CD4-positive, alpha-beta T cell treated with Interleukin-21 for 1 hour (primary cell): ENCODE measurements around the gene HOXA10.
A peak's percentile ranks its signal among the peaks of the same experiment; 100 is the strongest.

Experiments
- DNase-seq: peaks from one replicate; pipeline ENCODE4 v3.0.0-alpha.2; 2020

Gene HOXA10

GRCh38 chr7:27165089-27165995 lies 8.8 kb downstream of the HOXA10 start, which contains the start of gene HOXA9:
TSS of gene HOXA9 (minus strand) at chr7:27165537. CDS start at chr7:27165457, 80 bp downstream.
- peak; percentile 36 for DNase-seq

DNA sequence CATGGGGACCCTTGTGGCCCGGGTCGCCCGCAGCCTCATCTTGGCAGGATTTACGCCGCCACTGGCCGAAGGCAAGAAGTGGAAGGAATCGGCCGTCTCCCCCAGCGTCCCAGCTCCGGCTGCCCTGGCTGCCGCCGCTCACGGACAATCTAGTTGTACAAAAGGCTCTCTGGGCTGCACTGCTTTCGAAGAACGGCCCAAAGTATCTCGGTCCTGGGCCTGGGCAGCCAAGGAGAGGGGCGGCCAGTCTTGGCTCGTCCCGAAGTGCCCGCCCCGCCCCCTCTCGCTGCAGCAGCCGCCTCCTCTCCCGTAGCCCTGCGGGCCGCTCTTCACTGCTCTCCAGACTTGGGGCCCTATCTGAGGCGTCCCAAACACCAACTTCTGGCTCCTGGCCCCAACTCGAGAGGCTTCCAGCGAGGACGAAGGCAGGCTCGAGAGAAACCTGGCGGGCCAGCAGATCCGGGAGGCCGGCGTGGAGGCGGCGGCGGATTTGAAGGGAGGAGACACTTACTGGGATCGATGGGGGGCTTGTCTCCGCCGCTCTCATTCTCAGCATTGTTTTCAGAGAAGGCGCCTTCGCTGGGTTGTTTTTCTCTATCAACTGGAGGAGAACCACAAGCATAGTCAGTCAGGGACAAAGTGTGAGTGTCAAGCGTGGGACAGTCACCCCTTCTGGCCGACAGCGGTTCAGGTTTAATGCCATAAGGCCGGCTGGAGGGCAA lies 9.6 kb downstream of the HOXA10 start:
- DNase-seq, result no peak

- no peak for DNase-seq
These were observed 10.1 kb downstream of the HOXA10 start for GRCh38 chr7:27164045-27164366.

- no peak for DNase-seq
These were observed 10.7 kb downstream of the HOXA10 start for GRCh38 chr7:27163288-27164044.

DNA sequence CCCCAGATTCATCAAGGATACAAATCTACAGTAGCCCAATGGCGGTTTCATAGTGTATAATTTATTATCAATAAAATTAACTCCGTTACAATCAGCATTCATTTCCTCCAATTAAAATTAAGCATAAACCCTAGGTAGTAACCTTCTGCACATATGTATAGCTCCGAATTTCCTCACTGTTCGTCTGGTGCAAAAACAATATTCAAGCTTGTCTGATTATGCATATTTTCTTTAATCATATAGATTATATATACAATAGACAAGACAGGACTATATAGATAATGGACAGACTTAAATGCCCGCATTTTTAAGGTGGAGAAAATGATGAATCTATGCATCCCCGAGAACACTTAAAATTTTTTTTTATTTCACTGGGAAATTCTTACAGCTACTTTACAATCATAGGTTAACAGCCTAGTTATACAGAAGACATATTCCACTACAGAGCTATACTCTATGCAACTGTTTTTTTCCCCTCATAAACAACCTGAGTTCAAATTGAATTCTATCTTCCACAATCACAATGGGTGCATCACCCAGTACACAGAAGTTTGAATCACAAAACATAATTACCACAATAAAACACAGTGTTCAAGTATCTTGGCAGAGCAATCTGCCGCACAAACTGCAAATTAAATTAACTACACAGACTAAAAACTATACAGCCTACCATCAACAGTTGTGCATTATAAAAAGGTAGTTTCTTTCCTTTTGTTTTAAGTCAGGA lies 11.4 kb downstream of the HOXA10 start:
- DNase-seq, result no peak

DNA sequence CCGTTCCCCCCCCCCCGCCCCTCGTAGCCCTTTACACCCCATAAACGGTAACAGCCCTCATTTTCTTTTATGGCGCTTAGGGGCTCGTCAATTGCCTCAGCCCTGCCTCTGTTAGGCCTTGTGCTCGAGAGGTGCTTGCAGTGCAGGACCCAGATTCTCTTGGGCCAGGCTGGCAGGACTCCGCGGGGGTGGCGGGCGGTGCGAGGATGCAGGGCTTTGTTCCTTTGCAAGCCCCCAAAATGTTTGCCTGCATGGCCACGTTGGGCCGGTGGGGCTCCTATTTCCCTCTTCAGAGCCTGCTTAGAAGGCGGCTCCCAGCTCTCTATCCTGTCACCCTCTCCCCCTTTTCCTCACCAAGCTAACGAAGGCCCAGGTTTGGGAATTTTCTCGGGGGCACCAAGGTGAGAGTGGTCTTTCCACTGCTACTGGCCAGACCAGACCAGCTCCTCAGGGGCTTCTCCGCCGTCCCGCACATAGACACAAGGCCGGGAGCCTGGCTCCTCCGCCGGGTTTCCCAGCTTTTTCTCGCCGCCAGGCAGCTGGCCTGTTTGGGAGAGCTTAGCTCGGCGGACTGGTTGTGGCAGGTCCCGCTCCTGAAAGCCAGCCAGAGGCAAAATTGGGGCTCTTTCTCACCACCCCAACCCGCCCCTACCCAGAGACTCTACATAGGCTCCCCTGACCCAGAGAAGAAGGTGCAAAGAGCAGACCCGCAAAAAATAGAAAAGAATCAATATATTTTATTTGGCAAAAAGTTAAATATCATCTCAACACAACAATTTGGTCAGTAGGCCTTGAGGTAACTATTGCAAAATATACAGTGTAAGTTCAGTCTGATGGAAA lies 12.2 kb downstream of the HOXA10 start:
- DNase-seq, result no peak

DNA sequence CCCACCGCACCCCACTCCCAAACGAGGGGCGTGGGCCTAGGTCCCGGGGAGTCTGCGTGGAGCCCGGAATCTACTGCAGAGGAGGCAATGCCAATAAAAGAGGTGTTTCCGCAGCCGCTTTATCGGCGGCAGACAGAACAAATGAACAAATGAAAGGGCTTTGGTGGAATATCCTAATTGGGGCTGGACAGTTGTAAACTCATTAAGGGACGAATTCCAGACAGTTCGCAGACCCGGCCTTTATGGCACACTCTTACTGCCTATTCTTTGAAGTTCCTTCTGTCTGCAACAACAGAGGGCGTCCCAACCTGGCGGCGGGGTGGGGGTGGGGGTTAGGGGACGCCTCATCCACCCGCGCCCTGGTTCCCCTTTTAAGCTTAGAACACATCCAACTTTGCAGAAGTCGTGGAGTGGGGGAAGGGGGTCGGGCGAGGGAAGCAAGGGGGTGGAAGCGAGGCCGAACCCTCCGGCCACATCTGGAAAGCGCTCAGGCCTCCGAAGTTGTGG lies 12.9 kb downstream of the HOXA10 start:
- DNase-seq, result no peak

DNA sequence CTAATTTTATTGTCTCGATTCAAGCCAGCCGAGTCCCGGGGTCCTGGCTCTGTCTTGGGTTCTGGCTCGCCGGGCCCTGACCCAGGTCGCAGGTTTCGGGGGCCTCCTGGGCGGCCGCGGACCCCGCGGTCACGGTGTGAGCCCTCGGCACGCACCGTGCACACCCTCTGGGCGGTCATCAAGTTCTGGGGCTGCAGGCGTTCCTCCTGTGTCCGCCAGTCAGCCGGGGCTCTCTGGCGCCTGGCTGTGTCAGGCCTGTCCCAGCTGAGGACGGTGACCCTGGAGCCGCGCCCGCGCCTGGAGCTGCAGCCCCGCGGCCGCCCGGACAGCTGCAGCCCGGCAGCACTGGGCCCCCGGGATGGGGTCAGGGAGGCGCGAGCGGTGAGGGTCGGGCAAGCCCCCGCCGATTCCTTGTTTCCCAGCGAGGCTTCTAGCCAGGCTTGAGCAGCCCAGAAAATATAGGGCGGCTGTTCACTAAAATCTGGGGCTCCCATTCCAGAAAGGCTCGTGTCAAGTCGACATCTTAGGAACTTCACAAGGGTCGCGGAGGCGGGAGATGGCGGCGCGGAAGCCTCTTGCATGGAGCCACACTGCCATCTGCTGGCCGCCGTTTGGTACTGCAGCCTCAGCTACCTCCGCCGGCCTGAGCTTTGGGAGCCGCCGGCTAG lies 13.4 kb downstream of the HOXA10 start:
- DNase-seq, result peak; percentile 85

DNA sequence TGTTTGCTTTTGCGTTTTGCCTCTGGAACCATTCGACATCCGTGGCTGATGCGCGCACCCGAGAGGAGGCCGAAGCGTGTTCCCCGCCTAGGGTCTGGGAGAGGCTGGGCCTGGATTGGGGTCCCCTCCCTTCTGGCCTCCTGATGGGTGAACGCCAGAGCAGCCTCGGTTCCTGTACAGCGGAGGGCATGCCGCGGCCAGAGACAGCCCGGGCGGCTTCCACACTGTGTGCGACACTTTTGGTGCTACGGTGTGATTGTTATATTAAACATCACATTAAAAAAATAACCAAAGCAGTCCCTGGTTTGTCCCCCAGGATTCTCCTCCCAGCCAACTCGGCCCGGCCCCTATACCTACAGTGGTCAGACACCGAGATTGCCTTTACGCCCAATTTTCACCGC lies 14.0 kb downstream of the HOXA10 start:
- DNase-seq, result no peak

DNA sequence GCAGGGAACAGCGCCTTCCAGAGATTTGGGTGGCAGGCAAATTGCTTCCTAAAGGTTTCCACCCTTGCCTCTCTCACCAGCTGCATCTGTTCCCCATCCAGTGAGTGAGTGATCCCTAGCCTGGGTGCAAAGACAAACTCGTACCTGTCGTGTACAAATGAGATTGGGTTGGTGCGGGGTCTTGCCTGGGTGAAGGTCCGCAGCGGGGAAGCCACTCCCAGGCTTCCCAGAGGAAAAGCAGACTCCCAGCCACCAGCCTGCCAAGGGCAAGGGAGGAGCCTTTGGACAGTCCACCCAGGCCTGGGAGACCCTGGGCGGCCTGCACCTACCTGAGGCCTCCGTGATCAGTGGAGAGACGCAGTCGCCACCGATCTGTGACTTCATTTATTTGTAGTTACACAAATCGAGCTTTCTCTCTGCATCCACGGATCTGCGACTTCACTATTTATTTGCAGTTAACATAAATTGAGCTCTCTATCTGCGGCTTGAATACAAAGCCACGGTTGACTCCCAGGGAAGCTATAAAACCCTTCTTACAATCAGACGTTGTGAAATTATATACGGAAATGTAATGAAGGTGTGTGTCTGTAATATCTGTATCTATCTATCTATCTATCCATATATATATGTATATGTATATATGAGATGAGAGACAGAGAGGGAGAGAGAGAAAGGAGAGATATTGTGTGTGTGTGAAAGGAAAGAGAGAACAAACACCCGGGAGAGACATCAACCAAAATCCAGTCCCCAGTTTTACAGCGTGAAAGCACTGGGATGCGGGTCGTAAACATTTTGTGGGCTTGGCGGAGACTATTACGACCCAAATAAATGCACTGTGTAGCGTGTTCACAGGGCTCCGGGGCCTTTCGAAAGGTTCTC lies 14.6 kb downstream of the HOXA10 start:
- DNase-seq, result no peak

DNA sequence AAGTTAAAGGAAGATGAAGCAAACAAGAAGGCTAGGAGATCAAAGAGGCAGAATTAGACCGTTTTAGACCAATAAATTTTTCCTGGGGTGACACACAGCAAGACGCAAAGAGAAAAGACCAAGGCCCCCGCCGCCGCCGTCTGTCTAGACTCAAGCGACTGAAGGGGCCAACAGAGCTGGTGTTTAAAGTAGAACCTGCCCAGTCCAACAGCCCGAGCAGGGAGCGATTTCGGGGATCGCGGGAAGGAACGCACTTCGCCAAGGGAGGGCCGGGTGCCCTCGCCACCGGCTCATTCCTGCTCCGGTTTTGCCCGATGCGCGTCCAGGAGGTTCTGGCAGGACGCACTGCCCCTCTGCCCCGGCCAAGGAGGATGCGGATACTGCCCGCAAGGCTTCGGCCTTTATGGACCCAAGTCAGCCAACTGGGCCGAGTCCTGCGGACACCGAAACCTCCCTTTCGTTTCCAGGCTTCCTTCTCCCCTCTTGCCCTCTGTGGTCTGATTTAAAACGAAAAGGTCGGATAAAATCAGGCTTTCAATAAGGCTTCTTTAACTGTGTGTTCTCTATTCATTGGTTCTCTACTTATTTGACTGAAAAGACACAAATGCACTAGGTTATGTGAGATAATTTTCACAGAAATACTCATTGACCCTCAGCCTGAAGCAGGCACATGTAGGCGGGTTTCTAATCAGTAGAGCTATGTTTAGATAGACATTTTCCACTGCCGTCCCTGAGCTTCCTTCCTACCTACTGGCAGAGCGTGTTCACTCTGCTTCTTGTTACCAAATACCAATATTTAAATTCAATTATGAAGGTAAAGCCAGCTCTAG lies 15.5 kb downstream of the HOXA10 start:
- no peak for DNase-seq

DNA sequence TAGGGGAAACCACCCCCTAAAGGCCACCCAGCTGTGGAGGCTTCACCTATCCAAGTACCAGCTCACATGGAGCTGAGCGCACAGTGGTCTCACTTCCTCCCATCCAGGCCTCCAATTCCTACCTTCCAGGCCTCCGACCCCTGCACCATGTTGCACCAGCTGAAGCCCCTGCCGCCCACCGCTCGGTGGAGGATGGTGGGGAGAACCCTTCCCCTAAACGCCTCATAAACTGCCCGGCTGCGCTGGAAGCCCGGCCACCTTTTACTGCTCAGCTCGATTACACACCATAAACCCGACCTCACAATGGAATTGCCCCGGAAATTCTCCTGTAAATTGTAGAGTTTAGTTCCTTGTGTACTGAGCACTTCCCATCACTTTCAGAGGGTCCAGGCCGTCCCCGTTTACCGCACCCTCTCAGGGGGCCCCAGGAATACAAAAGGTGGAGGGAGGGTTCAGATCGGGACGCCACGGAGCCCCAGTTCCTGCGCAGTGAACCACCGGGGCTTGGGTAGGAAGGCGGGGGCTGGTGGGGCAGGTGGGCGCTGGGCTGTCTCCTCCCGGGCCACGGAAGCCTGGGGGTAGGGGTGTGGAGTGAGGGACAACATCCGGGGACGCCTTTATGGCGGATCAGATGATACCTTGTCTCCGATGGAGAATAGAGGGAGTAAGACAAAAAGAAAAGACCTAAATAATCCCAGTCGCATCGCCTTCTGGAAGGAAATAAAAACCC lies 16.3 kb downstream of the HOXA10 start:
- DNase-seq, result no peak

- DNase-seq, result no peak
These were observed 17.0 kb downstream of the HOXA10 start for GRCh38 chr7:27156916-27157701.

- DNase-seq, result no peak
These were observed 17.6 kb downstream of the HOXA10 start, which contains the start of gene HOXA7 for GRCh38 chr7:27156508-27156898. TSS of gene HOXA7 (minus strand) at chr7:27156675. CDS start at chr7:27156545, 130 bp downstream.

- DNase-seq, result no peak
These were observed 18.2 kb downstream of the HOXA10 start for GRCh38 chr7:27155816-27156507.
